NCI-H1417 (cell line): ENCODE data around the gene CHGA.

Source experiments
- DNase-seq, 3 experiments: peaks; one replicate each; lab custom pipeline; 2025; lab: John Stamatoyannopoulos, UW

CHGA gene

GRCh38 chr14:92922883-92923743 lies at the start of gene CHGA:
Gene CHGA, plus strand, starts transcription at chr14:92923150. Its CDS starts 210 bp downstream, at chr14:92923360.
- DNase-seq = peak; percentile 83 to 93 (median 87)

GRCh38 chr14:92874962-92875661 lies 47.8 kb upstream of the CHGA start:
- DNase-seq = peak in 1 of 3 experiments; percentile 53

GRCh38 chr14:92877757-92878431 lies 45.1 kb upstream of the CHGA start:
- no peak for DNase-seq

GRCh38 chr14:92880351-92880750 lies 42.6 kb upstream of the CHGA start:
- no peak for DNase-seq

GRCh38 chr14:92880851-92881250 lies 42.1 kb upstream of the CHGA start:
- DNase-seq = peak; percentile 45 to 78 (median 72)

- no peak for DNase-seq
Measured at GRCh38 chr14:92883066-92883465, 39.9 kb upstream of the CHGA start.

- peak in 1 of 3 experiments; percentile 11 for DNase-seq
Measured at GRCh38 chr14:92884410-92884809, 38.5 kb upstream of the CHGA start.

GRCh38 chr14:92885279-92886061 lies 37.5 kb upstream of the CHGA start:
- peak in 1 of 3 experiments; percentile 55 for DNase-seq

- DNase-seq = peak; percentile 80 to 99 (median 90)
Measured at GRCh38 chr14:92886337-92886736, 36.6 kb upstream of the CHGA start.

- DNase-seq = no peak
Measured at GRCh38 chr14:92887157-92887556, 35.8 kb upstream of the CHGA start.

- DNase-seq = no peak
Measured at GRCh38 chr14:92888896-92889295, 34.1 kb upstream of the CHGA start.

- peak; percentile 77 to 98 (median 93) for DNase-seq
Measured at GRCh38 chr14:92890830-92891588, 31.9 kb upstream of the CHGA start.

- no peak for DNase-seq
Measured at GRCh38 chr14:92892589-92892988, 30.4 kb upstream of the CHGA start.

- no peak for DNase-seq
Measured at GRCh38 chr14:92895352-92895878, 27.5 kb upstream of the CHGA start.

GRCh38 chr14:92897922-92898565 lies 24.9 kb upstream of the CHGA start:
- no peak for DNase-seq

GRCh38 chr14:92898566-92899131 lies 24.3 kb upstream of the CHGA start:
- DNase-seq = peak in 1 of 3 experiments; percentile 14

GRCh38 chr14:92900660-92901059 lies 22.3 kb upstream of the CHGA start:
- no peak for DNase-seq

GRCh38 chr14:92902191-92902590 lies 20.8 kb upstream of the CHGA start:
- no peak for DNase-seq

- no peak for DNase-seq
Measured at GRCh38 chr14:92902726-92903125, 20.2 kb upstream of the CHGA start.

- DNase-seq = no peak
Measured at GRCh38 chr14:92903359-92903758, 19.6 kb upstream of the CHGA start.
